Left ventricle myocardium inferior (tissue), 1 donor: ENCODE data around the gene MRPS17. TPM values are rescaled to one million over a fixed set of nuclear protein-coding genes. Genes with fewer than 3 reads are reported as not detected.
"Not testable (repeated sequence)": the region's sequence is repeated elsewhere in the genome, so short reads cannot be mapped to it uniquely, and the experiment has no call there.

ENCODE experiments used
- DNase-seq: peaks from one replicate; pipeline ENCODE4 v3.0.0-alpha.2; 2020
- H3K27ac ChIP-seq: fragments of 200-600 bp; replicated peaks from 2 replicates; pipeline ENCODE4 v1.8.0; 2021
- H3K27me3 ChIP-seq: fragments of 200-600 bp; 2 replicates; pipeline ENCODE4 v1.8.0; 2021; ENCODE audit warnings: low read depth
- H3K36me3 ChIP-seq: fragments of 200-600 bp; 2 replicates; pipeline ENCODE4 v1.8.0; 2021
- H3K4me1 ChIP-seq: fragments of 200-600 bp; 2 replicates; pipeline ENCODE4 v1.8.0; 2021
- H3K4me3 ChIP-seq: fragments of 200-600 bp; 2 replicates; pipeline ENCODE4 v1.8.0; 2021; ENCODE audit warnings: mild to moderate bottlenecking, moderate library complexity
- H3K9me3 ChIP-seq: fragments of 200-600 bp; replicated peaks from 2 replicates; pipeline ENCODE4 v1.8.0; 2021
- intact Hi-C: fragments of 100-400 bp; cut with micrococcal nuclease; formaldehyde crosslinking; loops from one replicate; pipeline ENCODE4 v1.11.0; 2022
- total RNA-seq: library from RNA; stranded (reverse); fragmentation: NEBNext Ultra II Directional; extraction: Animal tissue kit (Norgen Biotek cat#: 25700); gene quantifications from one replicate; pipeline ENCODE4 v1.2.1, GENCODE V29; 2021
- TF ChIP-seq, protein P1 (sequence below): fragments of 200-600 bp; IDR thresholded peaks from 2 replicates; pipeline ENCODE4 v1.8.0; 2021; ENCODE audit warnings: antibody characterized with exemption, mild to moderate bottlenecking, borderline replicate concordance
- donor health status: DM: no; HTN: yes; CAD: no; lungs with severe emphysema.

Gene MRPS17
- total RNA-seq, 1 donor from 2014 or later = 19.4 TPM

DNA sequence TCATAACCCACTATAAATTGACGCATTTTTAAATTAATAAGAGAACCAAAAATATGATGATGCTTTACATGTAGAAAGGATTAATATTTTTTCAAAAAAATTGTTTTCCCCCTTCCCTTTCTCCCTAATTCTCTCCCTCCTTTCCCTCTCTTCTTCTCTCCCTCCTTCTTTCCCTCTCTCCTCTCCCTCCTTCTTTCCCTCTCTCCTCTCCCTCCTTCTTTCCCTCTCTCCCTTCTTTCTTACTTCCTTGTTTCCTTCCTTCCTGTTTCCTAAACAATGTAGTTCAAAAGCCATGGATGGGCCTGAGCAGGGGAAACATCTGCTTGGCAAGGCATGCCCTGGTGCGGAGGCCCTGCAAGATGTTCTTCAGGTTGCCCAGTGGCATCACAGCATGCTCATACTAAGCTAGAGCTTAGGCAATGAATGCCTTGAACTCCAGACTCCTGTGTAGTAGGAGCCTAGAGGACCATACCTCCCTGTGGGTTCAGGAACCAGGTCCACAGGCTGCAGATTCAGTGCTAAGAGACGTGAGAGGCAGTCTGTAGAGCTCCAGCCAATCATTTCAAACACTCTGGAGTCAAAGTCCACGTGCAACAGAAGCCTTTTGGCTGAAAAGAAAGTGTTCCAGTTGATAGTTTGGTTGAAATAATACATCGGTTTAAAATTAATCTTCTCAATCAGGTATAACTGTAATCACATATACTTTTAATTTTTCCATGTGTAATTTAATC is 20.1 kb upstream of the MRPS17 start:
- DNase-seq = no peak
- TF ChIP-seq, protein P1, sequence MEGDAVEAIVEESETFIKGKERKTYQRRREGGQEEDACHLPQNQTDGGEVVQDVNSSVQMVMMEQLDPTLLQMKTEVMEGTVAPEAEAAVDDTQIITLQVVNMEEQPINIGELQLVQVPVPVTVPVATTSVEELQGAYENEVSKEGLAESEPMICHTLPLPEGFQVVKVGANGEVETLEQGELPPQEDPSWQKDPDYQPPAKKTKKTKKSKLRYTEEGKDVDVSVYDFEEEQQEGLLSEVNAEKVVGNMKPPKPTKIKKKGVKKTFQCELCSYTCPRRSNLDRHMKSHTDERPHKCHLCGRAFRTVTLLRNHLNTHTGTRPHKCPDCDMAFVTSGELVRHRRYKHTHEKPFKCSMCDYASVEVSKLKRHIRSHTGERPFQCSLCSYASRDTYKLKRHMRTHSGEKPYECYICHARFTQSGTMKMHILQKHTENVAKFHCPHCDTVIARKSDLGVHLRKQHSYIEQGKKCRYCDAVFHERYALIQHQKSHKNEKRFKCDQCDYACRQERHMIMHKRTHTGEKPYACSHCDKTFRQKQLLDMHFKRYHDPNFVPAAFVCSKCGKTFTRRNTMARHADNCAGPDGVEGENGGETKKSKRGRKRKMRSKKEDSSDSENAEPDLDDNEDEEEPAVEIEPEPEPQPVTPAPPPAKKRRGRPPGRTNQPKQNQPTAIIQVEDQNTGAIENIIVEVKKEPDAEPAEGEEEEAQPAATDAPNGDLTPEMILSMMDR = no peak
- Histone ChIP-seq H3K9me3 (peaks cover 61% of the 10 kb centered on the region), H3K27me3 (no peaks in the 10 kb centered on the region), H3K27ac (no peak overlapping the region), H3K4me1 (no peaks in the 10 kb centered on the region), H3K36me3 (peaks cover 58% of the 10 kb centered on the region), H3K4me3 (no peak overlapping the region)
- intact Hi-C loops = no loop called here

DNA sequence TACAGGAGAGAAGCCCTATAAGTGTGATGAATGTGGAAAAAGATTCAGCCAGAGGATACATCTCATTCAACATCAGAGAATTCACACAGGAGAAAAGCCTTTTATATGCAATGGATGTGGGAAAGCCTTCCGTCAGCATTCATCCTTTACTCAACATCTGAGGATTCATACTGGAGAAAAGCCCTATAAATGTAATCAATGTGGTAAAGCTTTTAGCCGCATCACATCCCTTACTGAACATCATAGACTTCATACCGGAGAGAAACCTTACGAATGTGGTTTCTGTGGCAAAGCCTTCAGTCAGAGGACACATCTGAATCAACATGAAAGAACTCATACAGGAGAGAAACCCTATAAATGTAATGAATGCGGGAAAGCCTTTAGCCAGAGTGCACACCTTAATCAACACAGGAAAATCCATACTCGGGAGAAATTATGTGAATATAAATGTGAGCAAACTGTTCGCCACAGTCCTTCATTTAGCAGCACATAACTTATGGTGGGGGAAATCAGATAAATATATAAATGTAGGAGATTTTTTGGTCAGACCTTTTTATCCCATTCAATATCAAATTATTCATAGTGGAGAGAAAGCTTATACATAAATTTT is 12.1 kb upstream of the MRPS17 start:
- H3K9me3 ChIP-seq = peaks cover 97% of the 10 kb centered on the region

GRCh38 chr7:55946545-55946944 is 5.1 kb upstream of the MRPS17 start:
- peaks cover 9% of the 10 kb centered on the region for H3K36me3 ChIP-seq
- H3K4me3 ChIP-seq = no peak overlapping the region
- peaks cover 5% of the 10 kb centered on the region for H3K4me1 ChIP-seq
- no peaks in the 10 kb centered on the region for H3K27me3 ChIP-seq
- intact Hi-C loops = no loop called here
- H3K27ac ChIP-seq = no peak overlapping the region
- TF ChIP-seq, protein P1 = no peak
- peaks cover 28% of the 10 kb centered on the region for H3K9me3 ChIP-seq
- no peak for DNase-seq

More for the DNA sequence above, 12.1 kb upstream of the MRPS17 start:
- no peak for DNase-seq
- Histone ChIP-seq H3K4me3 (no peak overlapping the region), H3K36me3 (peaks cover 72% of the 10 kb centered on the region), H3K4me1 (no peaks in the 10 kb centered on the region), H3K27me3 (no peaks in the 10 kb centered on the region), H3K27ac (no peak overlapping the region)
- intact Hi-C loops = no loop called here
- TF ChIP-seq, protein P1 = no peak

DNA sequence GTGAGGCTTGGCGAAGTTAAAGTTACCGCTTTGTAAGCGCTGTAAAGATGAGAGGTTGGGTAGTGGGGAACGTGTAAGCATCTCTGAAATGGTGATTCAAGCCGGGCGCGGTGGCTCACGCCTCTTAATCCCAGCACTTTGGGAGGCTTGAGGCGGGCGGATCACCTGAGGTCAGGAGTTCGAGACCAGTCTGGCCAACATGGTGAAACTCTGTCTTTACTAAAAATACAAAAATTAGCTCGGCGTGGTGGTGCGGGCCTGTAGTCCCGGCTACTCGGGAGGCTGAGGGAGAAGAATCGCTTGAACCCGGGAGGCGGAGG is 635 bp downstream of the MRPS17 start:
- intact Hi-C loops, DNase-seq, H3K27me3 ChIP-seq, H3K9me3 ChIP-seq: not testable (repeated sequence)
- H3K27ac ChIP-seq = peak overlapping the region; percentile 84
- peak overlapping the region; percentile 83 for H3K4me3 ChIP-seq
- peaks cover 24% of the 10 kb centered on the region for H3K4me1 ChIP-seq
- peaks cover 30% of the 10 kb centered on the region for H3K36me3 ChIP-seq

GRCh38 chr7:55953707-55954475 is 2.2 kb downstream of the MRPS17 start:
- H3K27me3 ChIP-seq = no peaks in the 10 kb centered on the region
- DNase-seq = no peak
- H3K4me1 ChIP-seq = peaks cover 24% of the 10 kb centered on the region
- no peak overlapping the region for H3K4me3 ChIP-seq
- no peak overlapping the region for H3K27ac ChIP-seq
- TF ChIP-seq, protein P1 = no peak
- peaks cover 30% of the 10 kb centered on the region for H3K36me3 ChIP-seq
- intact Hi-C loops = no loop called here
- no peaks in the 10 kb centered on the region for H3K9me3 ChIP-seq
